Measurements from ENCODE around the gene HELZ.

GRCh38 chr17:67055041-67055443, 190.0 kb downstream of the HELZ start:
- no peak for TF ChIP-seq ZNF792 (tag by site-specific recombination; IDR thresholded peaks at IDR 0.05)
- no peak for TF ChIP-seq ZNF768 (tag by site-specific recombination; IDR thresholded peaks at IDR 0.05)
- TF ChIP-seq, protein P1, sequence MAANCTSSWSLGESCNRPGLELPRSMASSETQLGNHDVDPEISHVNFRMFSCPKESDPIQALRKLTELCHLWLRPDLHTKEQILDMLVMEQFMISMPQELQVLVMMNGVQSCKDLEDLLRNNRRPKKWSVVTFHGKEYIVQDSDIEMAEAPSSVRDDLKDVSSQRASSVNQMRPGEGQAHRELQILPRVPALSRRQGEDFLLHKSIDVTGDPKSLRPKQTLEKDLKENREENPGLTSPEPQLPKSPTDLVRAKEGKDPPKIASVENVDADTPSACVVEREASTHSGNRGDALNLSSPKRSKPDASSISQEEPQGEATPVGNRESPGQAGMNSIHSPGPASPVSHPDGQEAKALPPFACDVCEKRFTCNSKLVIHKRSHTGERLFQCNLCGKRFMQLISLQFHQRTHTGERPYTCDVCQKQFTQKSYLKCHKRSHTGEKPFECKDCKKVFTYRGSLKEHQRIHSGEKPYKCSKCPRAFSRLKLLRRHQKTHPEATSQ (tag by site-specific recombination; IDR thresholded peaks at IDR 0.05) = no peak
- TF ChIP-seq ZBTB8A (tag by site-specific recombination; IDR thresholded peaks at IDR 0.05) = no peak
- TF ChIP-seq, protein P2, sequence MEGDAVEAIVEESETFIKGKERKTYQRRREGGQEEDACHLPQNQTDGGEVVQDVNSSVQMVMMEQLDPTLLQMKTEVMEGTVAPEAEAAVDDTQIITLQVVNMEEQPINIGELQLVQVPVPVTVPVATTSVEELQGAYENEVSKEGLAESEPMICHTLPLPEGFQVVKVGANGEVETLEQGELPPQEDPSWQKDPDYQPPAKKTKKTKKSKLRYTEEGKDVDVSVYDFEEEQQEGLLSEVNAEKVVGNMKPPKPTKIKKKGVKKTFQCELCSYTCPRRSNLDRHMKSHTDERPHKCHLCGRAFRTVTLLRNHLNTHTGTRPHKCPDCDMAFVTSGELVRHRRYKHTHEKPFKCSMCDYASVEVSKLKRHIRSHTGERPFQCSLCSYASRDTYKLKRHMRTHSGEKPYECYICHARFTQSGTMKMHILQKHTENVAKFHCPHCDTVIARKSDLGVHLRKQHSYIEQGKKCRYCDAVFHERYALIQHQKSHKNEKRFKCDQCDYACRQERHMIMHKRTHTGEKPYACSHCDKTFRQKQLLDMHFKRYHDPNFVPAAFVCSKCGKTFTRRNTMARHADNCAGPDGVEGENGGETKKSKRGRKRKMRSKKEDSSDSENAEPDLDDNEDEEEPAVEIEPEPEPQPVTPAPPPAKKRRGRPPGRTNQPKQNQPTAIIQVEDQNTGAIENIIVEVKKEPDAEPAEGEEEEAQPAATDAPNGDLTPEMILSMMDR (tag by site-specific recombination; IDR thresholded peaks at IDR 0.05) = no peak
- no peak for TF ChIP-seq REST (tag by site-specific recombination; IDR thresholded peaks at IDR 0.05)
- TF ChIP-seq ZBTB1 (tag by site-specific recombination; IDR thresholded peaks at IDR 0.05) = no peak
- TF ChIP-seq ZNF785 (tag by site-specific recombination; IDR thresholded peaks at IDR 0.05) = no peak
- TF ChIP-seq, protein P3, sequence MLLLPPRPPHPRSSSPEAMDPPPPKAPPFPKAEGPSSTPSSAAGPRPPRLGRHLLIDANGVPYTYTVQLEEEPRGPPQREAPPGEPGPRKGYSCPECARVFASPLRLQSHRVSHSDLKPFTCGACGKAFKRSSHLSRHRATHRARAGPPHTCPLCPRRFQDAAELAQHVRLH (tag by site-specific recombination; IDR thresholded peaks at IDR 0.05) = no peak
